Natural killer cell treated with Interleukin-12 subunit alpha and Interleukin-12 subunit beta and Interleukin-15 and Interleukin-18, amount 100 ng/mL, for 72 hours (primary cell): ENCODE measurements around the gene CLEC17A. TPM values are rescaled to one million over a fixed set of nuclear protein-coding genes. Genes with fewer than 3 reads are reported as not detected.
A peak's percentile ranks its signal among the peaks of the same experiment; 100 is the strongest.
"Not testable (repeated sequence)": the region's sequence is repeated elsewhere in the genome, so short reads cannot be mapped to it uniquely, and the experiment has no call there.

Experiments
- ATAC-seq, 2 donors: fragments of 150-1000 bp; cut with Tn5 transposase in 1 of 2; sonication (Bioruptor Pico), chemical (Tn5 transposase) in 1 of 2; 2 replicates each; pipeline ENCODE4 v1.10.0; 2021
- DNase-seq: peaks from one replicate; pipeline ENCODE4 v3.0.0; 2022; ENCODE audit warnings: low spot score
- H3K27ac Mint-ChIP-seq, 2 donors: 1 replicate in 1 of 2; 2 replicates in 1 of 2; pipeline ENCODE4 v1.8.0; 2022; ENCODE audit warnings: mixed read lengths in 2 of 2, mild to moderate bottlenecking in 1 of 2, moderate library complexity in 1 of 2
- H3K27me3 Mint-ChIP-seq, 2 donors: 1 replicate in 1 of 2; 2 replicates in 1 of 2; pipeline ENCODE4 v1.8.0; 2022; ENCODE audit warnings: mixed read lengths in 2 of 2
- H3K36me3 Mint-ChIP-seq: one replicate; pipeline ENCODE4 v1.8.0; 2022; ENCODE audit warnings: mixed read lengths
- H3K4me1 Mint-ChIP-seq, 2 donors: 1 replicate in 1 of 2; 2 replicates in 1 of 2; pipeline ENCODE4 v1.8.0; 2022; ENCODE audit warnings: low read depth in 2 of 2, mixed read lengths in 2 of 2, mild to moderate bottlenecking in 1 of 2
- H3K4me3 Mint-ChIP-seq: one replicate; pipeline ENCODE4 v1.8.0; 2022; ENCODE audit warnings: mixed read lengths
- H3K9me3 Mint-ChIP-seq: 2 replicates; pipeline ENCODE4 v1.8.0; 2022; ENCODE audit warnings: mixed read lengths
- total RNA-seq, 2 donors: library from RNA; stranded (reverse); gene quantifications; one replicate each; pipeline ENCODE4 v1.2.3, GENCODE V29; 2022

CLEC17A gene
- total RNA-seq, 2 donors from 2014 or later = 0.28 TPM; not detected in 1

DNA sequence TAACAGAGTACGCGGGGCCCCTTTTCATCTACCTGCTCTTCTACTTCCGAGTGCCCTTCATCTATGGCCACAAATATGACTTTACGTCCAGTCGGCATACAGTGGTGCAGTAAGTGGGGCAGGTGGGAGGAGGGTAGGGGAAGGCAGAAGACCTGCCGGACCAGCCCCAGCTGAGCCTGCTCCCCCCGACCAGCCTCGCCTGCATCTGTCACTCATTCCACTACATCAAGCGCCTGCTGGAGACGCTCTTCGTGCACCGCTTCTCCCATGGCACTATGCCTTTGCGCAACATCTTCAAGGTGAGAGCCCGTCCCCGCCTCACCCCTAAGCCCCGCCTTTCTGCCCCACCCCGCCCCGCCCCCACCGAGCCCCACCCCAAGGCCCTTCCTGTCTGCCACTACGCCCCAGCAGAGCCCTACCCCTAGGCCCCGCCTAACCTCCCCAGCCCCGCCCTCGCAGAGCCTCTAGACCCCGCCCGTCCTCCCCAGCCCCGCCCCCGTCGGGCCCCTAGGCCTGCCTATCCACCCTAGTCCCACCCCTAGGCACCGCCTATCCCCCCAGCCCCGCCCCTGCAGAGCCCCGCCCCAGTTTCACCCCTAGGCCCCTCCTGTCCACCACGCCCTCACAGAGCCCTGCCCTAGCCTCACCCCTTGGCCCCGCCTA lies 18.8 kb upstream of the CLEC17A start:
- DNase-seq = no peak
- peak overlapping the region; percentile 20 for H3K4me3 Mint-ChIP-seq

DNA sequence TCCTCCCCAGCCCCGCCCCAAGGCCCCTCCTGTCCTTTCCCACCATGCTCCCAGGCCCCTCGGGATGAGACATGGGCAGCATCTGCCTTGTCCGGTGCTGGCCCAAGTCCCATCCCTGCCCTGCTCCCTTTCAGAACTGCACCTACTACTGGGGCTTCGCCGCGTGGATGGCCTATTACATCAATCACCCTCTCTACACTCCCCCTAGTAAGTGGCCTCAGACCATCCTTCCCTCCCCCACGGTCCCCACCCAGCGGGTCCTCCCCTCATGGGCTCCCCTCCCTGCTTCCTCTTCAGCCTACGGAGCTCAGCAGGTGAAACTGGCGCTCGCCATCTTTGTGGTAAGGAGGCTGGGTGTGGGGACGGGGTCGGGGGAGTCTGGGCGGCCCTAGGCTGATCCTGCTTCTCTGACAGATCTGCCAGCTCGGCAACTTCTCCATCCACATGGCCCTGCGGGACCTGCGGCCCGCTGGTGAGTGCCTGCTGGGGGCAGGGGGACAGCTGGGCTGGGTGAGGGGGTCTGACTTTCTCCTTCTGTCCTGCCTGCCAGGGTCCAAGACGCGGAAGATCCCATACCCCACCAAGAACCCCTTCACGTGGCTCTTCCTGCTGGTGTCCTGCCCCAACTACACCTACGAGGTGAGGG lies 18.1 kb upstream of the CLEC17A start:
- not testable (repeated sequence) for H3K36me3 Mint-ChIP-seq, H3K9me3 Mint-ChIP-seq, H3K27me3 Mint-ChIP-seq, H3K4me3 Mint-ChIP-seq, DNase-seq, ATAC-seq, H3K27ac Mint-ChIP-seq
- H3K4me1 Mint-ChIP-seq = peaks cover 29 to 49% of the 10 kb centered on the region in 2 donors

More for the DNA sequence above, 18.8 kb upstream of the CLEC17A start:
- Mint-ChIP-seq H3K27ac (peak overlapping the region in 1 of 2 donors; percentile 48), H3K9me3 (no peaks in the 10 kb centered on the region), H3K4me1 (peaks cover 29 to 47% of the 10 kb centered on the region in 2 donors), H3K36me3 (no peaks in the 10 kb centered on the region), H3K27me3 (no peaks in the 10 kb centered on the region)
- peak; percentile 48 to 61 for ATAC-seq

DNA sequence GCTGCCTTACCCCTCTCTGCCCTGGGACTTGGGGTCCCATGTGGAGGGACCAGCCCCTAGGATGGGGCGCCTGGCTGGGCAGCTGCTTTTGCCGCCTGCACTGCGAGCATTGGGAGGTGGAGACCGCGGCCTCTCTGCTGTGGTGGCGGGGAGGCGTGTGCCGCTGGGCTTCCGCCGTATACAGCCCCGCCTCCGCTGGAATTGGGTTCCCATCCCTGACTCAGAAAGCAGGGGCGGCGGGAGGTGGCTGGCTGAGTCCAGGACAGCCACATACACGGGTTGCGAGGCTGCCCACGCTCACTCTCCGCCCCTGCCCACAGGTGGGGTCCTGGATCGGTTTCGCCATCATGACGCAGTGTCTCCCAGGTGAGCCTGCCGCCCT lies 17.6 kb upstream of the CLEC17A start:
- Mint-ChIP-seq H3K27me3 (no peaks in the 10 kb centered on the region), H3K9me3 (no peaks in the 10 kb centered on the region), H3K4me3 (no peak overlapping the region), H3K36me3 (no peaks in the 10 kb centered on the region), H3K27ac (no peak overlapping the region), H3K4me1 (peaks cover 29 to 49% of the 10 kb centered on the region in 2 donors)
- no peak for ATAC-seq
- DNase-seq = no peak

DNA sequence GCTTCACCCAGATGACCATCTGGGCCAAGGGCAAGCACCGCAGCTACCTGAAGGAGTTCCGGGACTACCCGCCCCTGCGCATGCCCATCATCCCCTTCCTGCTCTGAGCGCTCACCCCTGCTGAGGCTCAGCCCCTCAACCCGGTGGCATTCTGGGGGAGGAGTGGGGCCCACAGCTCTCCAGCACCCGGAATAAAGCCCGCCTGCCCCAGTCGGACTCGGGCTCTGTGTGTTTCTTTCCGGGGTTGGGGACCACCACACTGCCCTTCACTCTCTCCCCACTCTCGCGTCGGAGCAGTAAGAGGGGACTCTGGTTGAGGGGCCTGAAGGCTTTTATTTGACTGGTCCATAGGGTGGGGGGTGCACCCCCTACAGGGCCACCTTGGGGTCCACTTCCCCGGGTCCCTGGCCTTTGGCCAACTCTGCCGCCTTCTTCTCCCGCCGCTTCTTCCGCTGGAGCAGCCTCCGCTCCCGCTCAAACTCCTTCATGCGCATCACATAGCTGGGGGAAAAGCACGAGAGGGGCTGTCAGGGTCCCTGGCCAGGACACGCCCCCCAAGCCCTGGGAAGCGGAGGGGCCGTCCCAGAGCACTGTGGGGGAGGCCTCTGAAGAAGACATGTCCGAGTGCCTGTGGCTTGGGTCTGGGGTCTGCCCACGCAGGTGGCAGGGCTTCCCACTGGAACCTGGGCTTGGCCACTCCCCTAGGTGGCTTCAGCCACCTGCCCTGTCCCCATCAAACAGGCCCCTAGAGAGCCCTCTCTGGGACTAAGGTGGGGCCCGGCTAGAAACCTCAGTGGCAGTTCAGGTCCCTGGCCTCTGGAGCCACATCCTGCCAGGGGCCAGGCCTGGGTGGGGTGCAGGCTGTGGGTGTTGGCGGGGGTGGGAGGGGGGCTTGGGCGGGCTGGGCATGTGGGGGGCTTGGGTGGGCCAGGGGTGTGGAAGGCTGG lies 16.8 kb upstream of the CLEC17A start:
- H3K36me3 Mint-ChIP-seq = no peaks in the 10 kb centered on the region
- ATAC-seq = no peak
- no peaks in the 10 kb centered on the region for H3K27me3 Mint-ChIP-seq
- no peak for DNase-seq
- H3K27ac Mint-ChIP-seq = peak overlapping the region in 1 of 2 donors; percentile 51
- H3K9me3 Mint-ChIP-seq = no peaks in the 10 kb centered on the region
- H3K4me3 Mint-ChIP-seq = peak overlapping the region; percentile 8
- H3K4me1 Mint-ChIP-seq = peaks cover 29 to 52% of the 10 kb centered on the region in 2 donors

- H3K27me3 Mint-ChIP-seq = no peaks in the 10 kb centered on the region
- DNase-seq = no peak
- no peak overlapping the region for H3K4me3 Mint-ChIP-seq
- no peaks in the 10 kb centered on the region for H3K36me3 Mint-ChIP-seq
- no peaks in the 10 kb centered on the region for H3K9me3 Mint-ChIP-seq
- no peak for ATAC-seq
- peak overlapping the region; percentile 51 to 87 for H3K27ac Mint-ChIP-seq
- H3K4me1 Mint-ChIP-seq = peaks cover 29 to 53% of the 10 kb centered on the region in 2 donors
Observed at GRCh38 chr19:14566712-14567077, 16.2 kb upstream of the CLEC17A start.

- H3K36me3 Mint-ChIP-seq = no peaks in the 10 kb centered on the region
Observed at GRCh38 chr19:14567079-14567478, 15.8 kb upstream of the CLEC17A start.

DNA sequence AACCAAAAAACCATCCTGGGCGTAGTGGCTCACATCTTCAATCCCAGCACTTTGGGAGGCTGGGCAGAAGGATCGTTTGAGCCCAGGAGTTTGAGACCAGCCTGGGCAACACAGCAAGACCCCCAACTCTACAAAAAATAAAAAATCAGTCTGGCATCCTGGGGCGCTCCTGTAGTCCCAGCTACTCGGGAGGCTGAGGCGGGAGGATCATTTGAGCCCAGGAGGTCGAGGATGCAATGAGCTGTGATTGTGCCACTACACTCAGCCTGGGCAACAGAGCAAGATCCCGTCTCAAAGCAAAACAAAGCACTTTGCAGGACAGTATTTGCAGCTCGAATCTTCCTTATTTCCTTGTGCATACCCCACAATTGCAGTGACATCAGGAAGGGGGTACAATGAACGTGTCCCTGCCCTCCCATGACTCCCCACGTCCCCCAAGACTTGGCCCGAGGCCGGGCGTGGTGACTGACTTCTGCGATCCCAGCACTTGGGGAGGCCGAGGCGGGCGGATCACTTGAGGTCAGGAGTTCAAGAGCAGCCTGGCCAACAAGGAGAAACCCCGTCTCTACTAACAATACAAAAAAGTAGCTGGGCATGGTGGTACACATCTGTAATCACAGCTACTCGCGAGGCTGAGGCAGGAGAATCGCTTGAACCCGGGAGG lies 11.9 kb upstream of the CLEC17A start:
- no peaks in the 10 kb centered on the region for H3K9me3 Mint-ChIP-seq
- peaks cover 21 to 45% of the 10 kb centered on the region in 2 donors for H3K4me1 Mint-ChIP-seq
- ATAC-seq (no peak), DNase-seq (no peak)
- no peaks in the 10 kb centered on the region for H3K27me3 Mint-ChIP-seq
- H3K27ac Mint-ChIP-seq = peak overlapping the region; percentile 78 to 90
- H3K36me3 Mint-ChIP-seq = no peaks in the 10 kb centered on the region
- H3K4me3 Mint-ChIP-seq = peak overlapping the region; percentile 95

More at GRCh38 chr19:14567079-14567478, 15.8 kb upstream of the CLEC17A start:
- Mint-ChIP-seq H3K27me3 (no peaks in the 10 kb centered on the region), H3K9me3 (no peaks in the 10 kb centered on the region), H3K4me1 (peaks cover 26 to 52% of the 10 kb centered on the region in 2 donors), H3K27ac (peak overlapping the region; percentile 51 to 87), H3K4me3 (peak overlapping the region; percentile 36)
- ATAC-seq (no peak), DNase-seq (no peak)

- peaks cover 21 to 40% of the 10 kb centered on the region in 2 donors for H3K4me1 Mint-ChIP-seq
- no peaks in the 10 kb centered on the region for H3K27me3 Mint-ChIP-seq
- H3K27ac Mint-ChIP-seq = peak within 1 kb of the TSS; percentile 78 to 90
- no peaks in the 10 kb centered on the region for H3K36me3 Mint-ChIP-seq
- DNase-seq (peak; percentile 96), ATAC-seq (peak; percentile 99 to 100)
- H3K4me3 Mint-ChIP-seq = peak within 1 kb of the TSS; percentile 95
- no peaks in the 10 kb centered on the region for H3K9me3 Mint-ChIP-seq
Observed at GRCh38 chr19:14571695-14572490, 11.0 kb upstream of the CLEC17A start, which contains the start of gene NDUFB7. NDUFB7 (minus strand) TSS chr19:14572066; CDS start chr19:14572000, 66 bp downstream.

DNA sequence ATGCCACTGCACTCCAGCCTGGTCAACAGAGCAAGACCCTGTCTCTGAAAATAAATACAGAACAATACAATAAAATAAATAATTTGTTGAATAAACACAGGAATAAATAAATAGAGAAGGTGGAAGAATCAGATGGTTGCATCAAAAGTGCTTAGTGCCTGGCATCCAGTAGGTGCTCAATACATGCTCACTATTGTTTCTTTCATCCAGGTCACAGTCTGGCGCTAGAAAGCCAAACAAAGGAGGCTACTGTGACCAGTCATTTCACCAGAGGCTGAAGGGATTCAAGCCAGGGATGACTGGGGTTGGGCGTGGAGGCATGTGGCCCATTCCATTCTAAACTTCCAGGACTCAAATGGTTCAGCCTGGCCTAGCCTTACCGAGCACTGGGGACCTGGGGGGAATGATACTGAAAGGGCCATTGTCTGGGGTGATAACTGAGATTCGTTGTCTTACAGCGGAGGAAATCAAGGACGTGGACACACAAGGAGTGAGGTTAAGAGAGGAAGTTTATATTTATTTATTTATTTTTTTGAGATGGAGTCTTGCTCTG lies 7.4 kb upstream of the CLEC17A start:
- H3K4me3 Mint-ChIP-seq = no peak overlapping the region
- no peak overlapping the region for H3K27ac Mint-ChIP-seq
- H3K4me1 Mint-ChIP-seq = peaks cover 4 to 16% of the 10 kb centered on the region in 2 donors
- DNase-seq = no peak
- H3K27me3 Mint-ChIP-seq = no peaks in the 10 kb centered on the region
- H3K36me3 Mint-ChIP-seq = no peaks in the 10 kb centered on the region
- no peak for ATAC-seq
- H3K9me3 Mint-ChIP-seq = no peaks in the 10 kb centered on the region

DNA sequence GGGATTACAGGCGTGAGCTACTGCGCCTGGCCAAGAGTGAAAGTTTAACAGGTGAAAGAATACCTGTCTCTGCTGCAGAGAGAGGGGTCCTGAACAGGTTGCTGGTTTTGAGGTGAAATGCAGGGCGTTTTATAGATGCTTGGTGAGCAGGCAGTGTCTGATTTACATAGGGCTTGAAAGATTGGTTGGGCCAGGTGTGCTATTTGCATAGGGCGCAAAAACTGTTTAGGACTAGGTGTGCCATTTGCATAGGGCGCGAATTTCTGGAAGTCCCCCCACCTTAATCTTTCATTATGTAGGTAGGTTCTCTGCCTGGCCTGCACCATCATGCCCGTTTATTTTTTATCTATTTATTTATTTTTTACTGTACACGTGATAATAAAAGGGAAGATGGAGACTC lies 6.5 kb upstream of the CLEC17A start:
- H3K27me3 Mint-ChIP-seq = no peaks in the 10 kb centered on the region
- H3K4me1 Mint-ChIP-seq = peaks cover 4 to 9% of the 10 kb centered on the region in 2 donors
- H3K36me3 Mint-ChIP-seq = no peaks in the 10 kb centered on the region
- H3K27ac Mint-ChIP-seq = no peak overlapping the region
- ATAC-seq (no peak), DNase-seq (no peak)
- H3K4me3 Mint-ChIP-seq = no peak overlapping the region
- H3K9me3 Mint-ChIP-seq = no peaks in the 10 kb centered on the region

- Mint-ChIP-seq H3K27ac (peak overlapping the region in 1 of 2 donors; percentile 45), H3K9me3 (no peaks in the 10 kb centered on the region), H3K4me3 (no peak overlapping the region), H3K4me1 (peaks cover 0 to 7% of the 10 kb centered on the region in 2 donors), H3K36me3 (no peaks in the 10 kb centered on the region), H3K27me3 (no peaks in the 10 kb centered on the region)
- DNase-seq (no peak), ATAC-seq (no peak)
Observed at GRCh38 chr19:14577264-14577663, 5.6 kb upstream of the CLEC17A start.

- H3K4me1 Mint-ChIP-seq = peaks cover 0 to 7% of the 10 kb centered on the region in 2 donors
- no peak for ATAC-seq
- DNase-seq = no peak
- no peaks in the 10 kb centered on the region for H3K36me3 Mint-ChIP-seq
- no peaks in the 10 kb centered on the region for H3K27me3 Mint-ChIP-seq
- H3K27ac Mint-ChIP-seq = peak overlapping the region in 1 of 2 donors; percentile 45
- no peaks in the 10 kb centered on the region for H3K9me3 Mint-ChIP-seq
- no peak overlapping the region for H3K4me3 Mint-ChIP-seq
Observed at GRCh38 chr19:14577885-14578427, 4.9 kb upstream of the CLEC17A start.
